Neural cell (in vitro differentiated cells): Measurements from ENCODE around the gene HEYL.

Experiments
- CTCF ChIP-seq: fragments of 450-650 bp; IDR thresholded peaks from 2 replicates; pipeline ENCODE4 v1.5.1; 2014; ENCODE audit warnings: antibody characterized with exemption, mild to moderate bottlenecking, moderate library complexity; ENCODE audit not compliant: poor library complexity, severe bottlenecking
- EP300 ChIP-seq: fragments of 450-650 bp; conservative IDR thresholded peaks from 2 replicates; pipeline ENCODE4 v1.6.1; 2014; ENCODE audit warnings: antibody characterized with exemption, mild to moderate bottlenecking, moderate library complexity; ENCODE audit not compliant: poor library complexity, severe bottlenecking
- TF ChIP-seq, protein P1 (sequence below): IDR thresholded peaks from 2 replicates; pipeline ENCODE4 v1.6.1; 2012; ENCODE audit warnings: borderline replicate concordance

- TF ChIP-seq CTCF (no peak), EP300 (no peak)
- TF ChIP-seq, protein P1, sequence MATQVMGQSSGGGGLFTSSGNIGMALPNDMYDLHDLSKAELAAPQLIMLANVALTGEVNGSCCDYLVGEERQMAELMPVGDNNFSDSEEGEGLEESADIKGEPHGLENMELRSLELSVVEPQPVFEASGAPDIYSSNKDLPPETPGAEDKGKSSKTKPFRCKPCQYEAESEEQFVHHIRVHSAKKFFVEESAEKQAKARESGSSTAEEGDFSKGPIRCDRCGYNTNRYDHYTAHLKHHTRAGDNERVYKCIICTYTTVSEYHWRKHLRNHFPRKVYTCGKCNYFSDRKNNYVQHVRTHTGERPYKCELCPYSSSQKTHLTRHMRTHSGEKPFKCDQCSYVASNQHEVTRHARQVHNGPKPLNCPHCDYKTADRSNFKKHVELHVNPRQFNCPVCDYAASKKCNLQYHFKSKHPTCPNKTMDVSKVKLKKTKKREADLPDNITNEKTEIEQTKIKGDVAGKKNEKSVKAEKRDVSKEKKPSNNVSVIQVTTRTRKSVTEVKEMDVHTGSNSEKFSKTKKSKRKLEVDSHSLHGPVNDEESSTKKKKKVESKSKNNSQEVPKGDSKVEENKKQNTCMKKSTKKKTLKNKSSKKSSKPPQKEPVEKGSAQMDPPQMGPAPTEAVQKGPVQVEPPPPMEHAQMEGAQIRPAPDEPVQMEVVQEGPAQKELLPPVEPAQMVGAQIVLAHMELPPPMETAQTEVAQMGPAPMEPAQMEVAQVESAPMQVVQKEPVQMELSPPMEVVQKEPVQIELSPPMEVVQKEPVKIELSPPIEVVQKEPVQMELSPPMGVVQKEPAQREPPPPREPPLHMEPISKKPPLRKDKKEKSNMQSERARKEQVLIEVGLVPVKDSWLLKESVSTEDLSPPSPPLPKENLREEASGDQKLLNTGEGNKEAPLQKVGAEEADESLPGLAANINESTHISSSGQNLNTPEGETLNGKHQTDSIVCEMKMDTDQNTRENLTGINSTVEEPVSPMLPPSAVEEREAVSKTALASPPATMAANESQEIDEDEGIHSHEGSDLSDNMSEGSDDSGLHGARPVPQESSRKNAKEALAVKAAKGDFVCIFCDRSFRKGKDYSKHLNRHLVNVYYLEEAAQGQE, result no peak
These were observed 19.7 kb upstream of the HEYL start for GRCh38 chr1:39659110-39659509.
